ENCODE measurements around the gene FAT1.

Gene FAT1

DNA sequence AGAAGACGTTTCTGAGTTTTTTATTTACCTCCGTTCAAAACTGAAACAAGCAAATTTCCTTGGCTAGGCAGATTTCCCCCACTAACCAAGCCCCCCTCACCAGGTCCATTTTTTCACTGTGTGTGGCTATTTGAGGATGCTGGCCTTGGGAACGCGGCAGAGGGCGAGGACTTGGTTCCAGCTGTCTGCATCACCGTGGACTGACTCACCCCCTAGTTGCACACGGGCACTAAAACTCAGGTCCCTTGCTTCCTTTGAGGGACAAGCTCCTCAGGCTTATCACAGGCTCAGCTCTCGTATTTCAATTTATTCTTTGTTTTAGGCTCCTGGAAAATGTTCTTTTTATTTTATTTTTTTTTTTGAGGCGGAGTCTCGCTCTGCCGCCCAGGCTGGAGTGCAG, 159.9 kb downstream of the FAT1 start:
- Histone ChIP-seq H3K4me3 (ENCODE audit: severe bottlenecking) (no peak overlapping the region), H3K9me3 (ENCODE audit: severe bottlenecking) (no peaks in the 10 kb centered on the region), H3K36me3 (ENCODE audit: low read depth) (no peaks in the 10 kb centered on the region), H3K4me1 (ENCODE audit: insufficient read depth, poor library complexity, severe bottlenecking) (no peaks in the 10 kb centered on the region), H3K27ac (ENCODE audit: poor library complexity, severe bottlenecking) (no peak overlapping the region), H3K27me3 (ENCODE audit: insufficient read depth, poor library complexity, severe bottlenecking) (no peaks in the 10 kb centered on the region)
- TF ChIP-seq CTCF (IDR thresholded peaks at IDR 0.05; ENCODE audit: poor library complexity, severe bottlenecking), result no peak
- DNase-seq (ENCODE audit: low spot score), result no peak
- ATAC-seq (ENCODE audit: low read depth), result no peak

DNA sequence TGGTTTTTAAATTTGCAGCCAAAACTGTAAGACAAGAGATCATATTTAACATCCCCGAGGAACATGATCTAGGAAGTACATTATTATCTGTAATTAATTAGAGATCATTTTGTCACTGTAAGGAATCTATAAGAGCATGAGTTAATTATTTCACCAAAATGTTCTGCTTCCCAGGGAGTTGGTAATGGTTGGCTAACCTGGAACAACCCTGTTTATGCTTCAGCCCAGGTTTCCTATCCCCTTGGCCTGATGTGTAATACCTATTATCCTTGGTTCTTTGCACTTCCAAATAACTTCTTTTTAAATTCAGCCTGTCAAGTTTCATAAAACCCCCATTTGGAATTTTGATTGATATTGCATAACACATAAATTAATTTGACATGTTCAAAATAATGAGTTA, 161.9 kb downstream of the FAT1 start:
- DNase-seq (ENCODE audit: low spot score), result no peak
- Histone ChIP-seq H3K27me3 (ENCODE audit: insufficient read depth, poor library complexity, severe bottlenecking) (no peaks in the 10 kb centered on the region), H3K4me1 (ENCODE audit: insufficient read depth, poor library complexity, severe bottlenecking) (no peaks in the 10 kb centered on the region), H3K27ac (ENCODE audit: poor library complexity, severe bottlenecking) (no peak overlapping the region), H3K4me3 (ENCODE audit: severe bottlenecking) (no peak overlapping the region), H3K9me3 (ENCODE audit: severe bottlenecking) (no peaks in the 10 kb centered on the region), H3K36me3 (ENCODE audit: low read depth) (no peaks in the 10 kb centered on the region)
- TF ChIP-seq CTCF (IDR thresholded peaks at IDR 0.05; ENCODE audit: poor library complexity, severe bottlenecking), result no peak
- no peak for ATAC-seq (ENCODE audit: low read depth)

DNA sequence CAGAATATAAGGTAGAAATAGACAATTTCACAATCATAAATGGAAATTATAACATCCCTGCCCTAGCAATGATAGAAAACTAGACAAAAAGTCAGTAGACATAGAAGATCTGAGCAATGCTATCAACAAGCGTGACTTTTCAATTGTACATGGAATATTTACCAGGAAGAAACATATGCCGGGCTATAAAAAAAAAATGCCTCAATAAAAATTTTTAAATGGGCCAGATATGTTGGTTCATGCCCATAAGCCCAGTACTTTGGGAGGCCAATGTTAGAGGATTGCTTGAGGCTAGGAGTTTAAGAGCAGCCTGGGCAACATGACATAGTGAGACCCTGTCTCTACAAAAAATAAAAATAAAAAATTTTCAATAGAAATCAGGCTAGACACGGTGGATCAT, 163.0 kb downstream of the FAT1 start:
- H3K4me1 ChIP-seq (ENCODE audit: insufficient read depth, poor library complexity, severe bottlenecking), result no peaks in the 10 kb centered on the region
- no peaks in the 10 kb centered on the region for H3K27me3 ChIP-seq (ENCODE audit: insufficient read depth, poor library complexity, severe bottlenecking)
- ATAC-seq (ENCODE audit: low read depth), result no peak
- H3K27ac ChIP-seq (ENCODE audit: poor library complexity, severe bottlenecking), result no peak overlapping the region
- no peak overlapping the region for H3K4me3 ChIP-seq (ENCODE audit: severe bottlenecking)
- no peak for DNase-seq (ENCODE audit: low spot score)
- H3K36me3 ChIP-seq (ENCODE audit: low read depth), result no peaks in the 10 kb centered on the region
- TF ChIP-seq CTCF (IDR thresholded peaks at IDR 0.05; ENCODE audit: poor library complexity, severe bottlenecking), result no peak
- H3K9me3 ChIP-seq (ENCODE audit: severe bottlenecking), result no peaks in the 10 kb centered on the region

DNA sequence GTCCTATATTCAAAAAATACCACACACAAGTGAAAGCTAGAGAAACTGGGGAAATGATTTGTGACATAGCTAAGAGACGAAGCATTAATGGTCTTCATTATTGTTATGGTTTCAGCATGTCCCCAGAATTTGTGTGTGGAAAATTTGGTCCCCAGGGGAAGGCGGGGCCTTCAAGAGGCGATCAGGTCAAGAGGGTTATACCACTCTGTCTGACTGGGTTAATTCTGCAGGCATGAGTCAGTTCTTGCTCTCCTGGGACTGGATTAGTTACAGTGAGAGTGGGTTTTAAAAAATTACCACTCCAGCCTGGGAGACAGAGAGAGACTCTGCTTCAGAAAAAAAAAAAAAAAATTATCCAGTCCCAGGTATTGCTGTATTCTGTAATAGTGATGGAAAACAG, 166.2 kb downstream of the FAT1 start:
- Histone ChIP-seq H3K4me1 (ENCODE audit: insufficient read depth, poor library complexity, severe bottlenecking) (no peaks in the 10 kb centered on the region), H3K36me3 (ENCODE audit: low read depth) (no peaks in the 10 kb centered on the region), H3K27me3 (ENCODE audit: insufficient read depth, poor library complexity, severe bottlenecking) (no peaks in the 10 kb centered on the region), H3K9me3 (ENCODE audit: severe bottlenecking) (no peaks in the 10 kb centered on the region), H3K27ac (ENCODE audit: poor library complexity, severe bottlenecking) (no peak overlapping the region), H3K4me3 (ENCODE audit: severe bottlenecking) (no peak overlapping the region)
- no peak for TF ChIP-seq CTCF (IDR thresholded peaks at IDR 0.05; ENCODE audit: poor library complexity, severe bottlenecking)
- DNase-seq (ENCODE audit: low spot score), result no peak
- ATAC-seq (ENCODE audit: low read depth), result 0 out of 3 replicates have a peak, but pooled peaks have one; percentile 37

GRCh38 chr4:186557061-186557460, 166.6 kb downstream of the FAT1 start:
- ATAC-seq (ENCODE audit: low read depth) (no peak), DNase-seq (ENCODE audit: low spot score) (no peak)
- H3K27ac ChIP-seq (ENCODE audit: poor library complexity, severe bottlenecking), result no peak overlapping the region
- H3K27me3 ChIP-seq (ENCODE audit: insufficient read depth, poor library complexity, severe bottlenecking), result no peaks in the 10 kb centered on the region
- H3K4me1 ChIP-seq (ENCODE audit: insufficient read depth, poor library complexity, severe bottlenecking), result no peaks in the 10 kb centered on the region
- TF ChIP-seq CTCF (IDR thresholded peaks at IDR 0.05; ENCODE audit: poor library complexity, severe bottlenecking), result no peak
- H3K9me3 ChIP-seq (ENCODE audit: severe bottlenecking), result no peaks in the 10 kb centered on the region
- H3K36me3 ChIP-seq (ENCODE audit: low read depth), result no peaks in the 10 kb centered on the region
- no peak overlapping the region for H3K4me3 ChIP-seq (ENCODE audit: severe bottlenecking)
